IMR-90 (cell line): ENCODE measurements around the gene TTC9C. TPM values are rescaled to one million over a fixed set of nuclear protein-coding genes. Genes with fewer than 3 reads are reported as not detected.

Experiments
- ATAC-seq: fragments of 200-7000 bp; cut with Tn5 transposase; 2 replicates; pipeline ENCODE4 v1.9.1; 2020; ENCODE audit warnings: low read depth, mild to moderate bottlenecking, moderate library complexity
- BruUV-seq: library from RNA; stranded (reverse); fragments of 400-500 nt; replicated peaks from 2 replicates; lab custom pipeline; 2021; lab: Mats Ljungman, UMichigan
- CTCF ChIA-PET: fragments of 300-600 bp; formaldehyde crosslinking; extraction: SDS; loops from one replicate; lab custom pipeline; 2021; ENCODE audit warnings: antibody characterized with exemption; lab: Yijun Ruan, JAX
- POLR2A ChIA-PET: fragments of 300-600 bp; sonication (Branson Sonifier 250); formaldehyde crosslinking; loops from one replicate; lab custom pipeline; 2022; ENCODE audit warnings: antibody characterized with exemption; ENCODE audit not compliant: unreplicated experiment; lab: Charles Lee
- DNase-seq: peaks from one replicate; pipeline ENCODE4 v3.0.0; 2013
- H2AFZ ChIP-seq: replicated peaks from 2 replicates; pipeline ENCODE3; 2013; ENCODE audit warnings: low read length, mild to moderate bottlenecking; ENCODE audit not compliant: poor library complexity
- H2AK5ac ChIP-seq: 2 replicates; pipeline ENCODE4 v1.6.1; 2013; ENCODE audit warnings: low read depth, low read length, inconsistent platforms
- H2AK9ac ChIP-seq: replicated peaks from 2 replicates; pipeline ENCODE3; 2013; ENCODE audit warnings: mild to moderate bottlenecking, low read depth, low read length, moderate library complexity; ENCODE audit not compliant: poor library complexity
- H2BK120ac ChIP-seq: 2 replicates; pipeline ENCODE4 v1.6.1; 2013; ENCODE audit warnings: low read depth, low read length, inconsistent platforms
- H2BK15ac ChIP-seq: 3 replicates; pipeline ENCODE4 v1.6.1; 2013; ENCODE audit warnings: low read depth, low read length, inconsistent platforms
- H2BK20ac ChIP-seq: 2 replicates; pipeline ENCODE4 v1.6.1; 2013; ENCODE audit warnings: low read depth, mild to moderate bottlenecking, inconsistent platforms, low read length, moderate library complexity
- H2BK5ac ChIP-seq: 2 replicates; pipeline ENCODE4 v1.6.1; 2013; ENCODE audit warnings: mild to moderate bottlenecking, low read depth, low read length, inconsistent platforms; ENCODE audit not compliant: poor library complexity, severe bottlenecking
- H3K14ac ChIP-seq: replicated peaks from 2 replicates; pipeline ENCODE4 v1.6.1; 2013; ENCODE audit warnings: low read depth, low read length, inconsistent platforms
- H3K18ac ChIP-seq: 2 replicates; pipeline ENCODE4 v1.6.1; 2013; ENCODE audit warnings: low read depth, low read length, control low read depth
- H3K23ac ChIP-seq: 2 replicates; pipeline ENCODE4 v1.6.1; 2013; ENCODE audit warnings: low read depth, low read length, inconsistent platforms
- H3K27ac ChIP-seq: 2 replicates; pipeline ENCODE4 v1.5.1; 2013; ENCODE audit warnings: mild to moderate bottlenecking, control low read depth, low read length; ENCODE audit not compliant: insufficient read depth
- H3K27me3 ChIP-seq: 2 replicates; pipeline ENCODE4 v1.6.1; 2013; ENCODE audit warnings: low read length; ENCODE audit not compliant: control insufficient read depth, insufficient read depth
- H3K36me3 ChIP-seq: 2 replicates; pipeline ENCODE4 v1.6.1; 2013; ENCODE audit warnings: low read length, mixed read lengths; ENCODE audit not compliant: control insufficient read depth, insufficient read depth
- H3K4ac ChIP-seq: 2 replicates; pipeline ENCODE4 v1.6.1; 2013; ENCODE audit warnings: low read depth, low read length, inconsistent platforms
- H3K4me1 ChIP-seq: 2 replicates; pipeline ENCODE4 v1.6.1; 2013; ENCODE audit warnings: low read length, mixed read lengths; ENCODE audit not compliant: control insufficient read depth, insufficient read depth
- H3K4me2 ChIP-seq: 2 replicates; pipeline ENCODE4 v1.6.1; 2013; ENCODE audit warnings: low read depth, mild to moderate bottlenecking, control low read depth, low read length, moderate library complexity
- H3K4me3 ChIP-seq: 2 replicates; pipeline ENCODE4 v1.5.1; 2013; ENCODE audit warnings: low read depth, mild to moderate bottlenecking, control low read depth, low read length, moderate library complexity; ENCODE audit not compliant: insufficient read depth
- H3K56ac ChIP-seq: 2 replicates; pipeline ENCODE4 v1.6.1; 2013; ENCODE audit warnings: low read length, inconsistent platforms; ENCODE audit not compliant: insufficient read depth; ENCODE audit errors: extremely low read depth
- H3K79me1 ChIP-seq, 2 experiments: 2 replicates each; pipeline ENCODE4 v1.6.1; 2013; ENCODE audit warnings: low read length in 2 of 2, inconsistent platforms in 1 of 2, low read depth in 1 of 2
- H3K9ac ChIP-seq: 2 replicates; pipeline ENCODE4 v1.6.1; 2013; ENCODE audit warnings: low read depth, low read length, control low read depth
- H3K9me1 ChIP-seq: 2 replicates; pipeline ENCODE4 v1.6.1; 2013; ENCODE audit warnings: low read length, inconsistent platforms; ENCODE audit not compliant: insufficient read depth
- H3K9me3 ChIP-seq: 2 replicates; pipeline ENCODE4 v1.6.1; 2013; ENCODE audit warnings: low read length; ENCODE audit not compliant: control insufficient read depth, insufficient read depth
- H4K20me1 ChIP-seq: 2 replicates; pipeline ENCODE4 v1.6.1; 2013; ENCODE audit warnings: low read length, inconsistent platforms; ENCODE audit not compliant: insufficient read depth
- H4K5ac ChIP-seq: 2 replicates; pipeline ENCODE4 v1.6.1; 2013; ENCODE audit warnings: mild to moderate bottlenecking, low read depth, low read length, control low read depth
- H4K8ac ChIP-seq, 2 experiments: 2 replicates each; pipeline ENCODE4 v1.6.1; 2013; ENCODE audit warnings: low read depth in 2 of 2, low read length in 2 of 2, control low read depth in 1 of 2, inconsistent platforms in 1 of 2
- H4K91ac ChIP-seq: 2 replicates; pipeline ENCODE4 v1.6.1; 2013; ENCODE audit warnings: low read depth, low read length, inconsistent platforms; ENCODE audit not compliant: insufficient read depth
- BHLHE40 ChIP-seq: fragments of 150-350 bp; IDR thresholded peaks from 2 replicates; pipeline ENCODE4 v1.6.1; 2016; ENCODE audit warnings: mild to moderate bottlenecking, low read depth, low read length
- CEBPB ChIP-seq: IDR thresholded peaks from 2 replicates; pipeline ENCODE4 v1.6.1; 2012; ENCODE audit warnings: low read depth, low read length, improper control_type of control experiment
- CHD1 ChIP-seq: IDR thresholded peaks from 2 replicates; pipeline ENCODE4 v1.6.1; 2012; ENCODE audit warnings: low read depth, low read length, improper control_type of control experiment
- MAFK ChIP-seq: IDR thresholded peaks from 2 replicates; pipeline ENCODE4 v1.6.1; 2012; ENCODE audit warnings: low read depth, low read length, improper control_type of control experiment
- MAZ ChIP-seq: IDR thresholded peaks from 2 replicates; pipeline ENCODE4 v1.6.1; 2012; ENCODE audit warnings: low read depth, mild to moderate bottlenecking, low read length, improper control_type of control experiment, moderate library complexity, borderline replicate concordance
- MXI1 ChIP-seq: IDR thresholded peaks from 2 replicates; pipeline ENCODE4 v1.6.1; 2012; ENCODE audit warnings: low read depth, mild to moderate bottlenecking, low read length, moderate library complexity, borderline replicate concordance
- NFE2L2 ChIP-seq: fragments of 150-350 bp; IDR thresholded peaks from 2 replicates; pipeline ENCODE4 v1.6.1; 2016; ENCODE audit warnings: low read depth, mild to moderate bottlenecking, low read length
- POLR2A ChIP-seq: IDR thresholded peaks from 2 replicates; pipeline ENCODE4 v1.6.1; 2012; ENCODE audit warnings: mild to moderate bottlenecking, low read depth, low read length
- RAD21 ChIP-seq: IDR thresholded peaks from 2 replicates; pipeline ENCODE4 v1.6.1; 2012; ENCODE audit warnings: low read length, improper control_type of control experiment
- RCOR1 ChIP-seq: IDR thresholded peaks from 2 replicates; pipeline ENCODE4 v1.6.1; 2012; ENCODE audit warnings: mild to moderate bottlenecking, low read length, improper control_type of control experiment; ENCODE audit not compliant: insufficient replicate concordance
- WGBS, 2 experiments: methylation state at CpG; one replicate each; pipeline versions ENCODE4 v1.1.5 to v1.1.7; 2013; ENCODE audit warnings: missing lambda C conversion rate in 2 of 2; ENCODE audit not compliant: insufficient read length in 1 of 2; ENCODE audit errors: extremely low coverage in 2 of 2; 5-methylcytosine and 5-hydroxymethylcytosine counted together
- dilution Hi-C: fragments of 300-500 bp; cut with HindIII; formaldehyde crosslinking; loops from one replicate; pipeline ENCODE4 v1.14.3; 2018; ENCODE audit warnings: low sequenced_read_pairs; ENCODE audit not compliant: unreplicated experiment
- in situ Hi-C: fragments of 300-500 bp; cut with MboI; formaldehyde crosslinking; loops from 3 replicates; pipeline ENCODE4 v1.14.3; 2019; ENCODE audit warnings: low sequenced_read_pairs, inconsistent platforms, mixed read lengths
- intact Hi-C: fragments of 100-400 bp; cut with micrococcal nuclease; formaldehyde crosslinking; loops from 2 replicates; pipeline ENCODE4 v1.10.0; 2022
- polyA plus RNA-seq, 3 experiments: library from polyadenylated mRNA; depleted of rRNA; stranded (reverse); fragments of >200 nt; gene quantifications; 2 replicates each; pipeline ENCODE4 v1.2.3, GENCODE V29; 2012; ENCODE audit warnings: low replicate concordance in 1 of 3
- total RNA-seq: library from RNA; depleted of rRNA; stranded (reverse); fragments of >200 nt; gene quantifications from 2 replicates; pipeline ENCODE4 v1.2.3, GENCODE V29; 2012
- TF ChIP-seq, protein P1 (sequence below): fragments of 150-350 bp; IDR thresholded peaks from 2 replicates; pipeline ENCODE4 v1.6.1; 2017; ENCODE audit warnings: mild to moderate bottlenecking, antibody characterized with exemption, low read length, low read depth

Gene TTC9C
- total and polyA plus RNA-seq, 2 of the 4 experiments (the other 2 are of a cell fraction), result 32.9 to 37.1 TPM

DNA sequence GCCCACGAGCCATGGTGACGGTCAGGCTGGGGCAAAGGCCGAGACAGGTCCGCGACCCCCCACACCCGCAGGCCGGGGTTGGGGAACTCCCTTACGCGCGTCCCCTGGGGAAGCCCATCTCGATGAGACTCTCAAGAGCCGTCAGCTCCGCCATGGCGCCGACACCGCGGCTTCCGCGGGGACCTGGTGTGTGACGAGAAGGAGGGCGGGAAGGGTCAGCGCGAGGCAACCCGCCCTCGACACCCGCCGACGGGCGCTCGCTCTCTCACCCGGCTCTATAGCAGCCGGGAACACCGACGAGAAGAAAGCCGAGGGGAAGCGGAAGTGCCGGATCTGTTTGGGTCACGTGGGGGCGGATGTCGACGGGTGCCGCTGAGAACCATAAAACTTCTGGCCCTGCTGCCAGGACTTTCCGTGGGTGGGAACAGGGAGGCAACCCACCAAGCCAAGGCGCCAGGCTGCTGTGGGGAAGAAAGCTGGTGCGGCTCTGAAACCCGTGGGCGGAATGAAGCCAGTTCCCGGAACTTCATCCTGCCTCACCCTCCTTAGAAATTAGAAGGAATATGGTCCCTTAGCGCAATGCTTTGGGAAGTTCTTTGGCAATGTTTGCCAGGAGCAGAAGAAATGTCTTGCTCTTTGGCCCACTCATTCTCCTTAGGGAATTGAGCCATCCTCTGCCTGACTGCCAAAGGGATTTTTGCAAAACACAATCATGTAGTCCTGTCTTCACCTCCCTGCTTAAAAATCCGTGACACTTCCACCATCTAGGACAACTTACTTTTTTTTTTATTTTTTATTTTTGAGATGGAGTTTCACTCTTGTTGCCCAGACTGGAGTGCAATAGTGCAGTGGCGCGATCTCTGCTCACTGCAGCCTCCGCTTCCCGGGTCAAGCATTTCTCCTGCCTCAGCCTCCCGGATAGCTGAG lies 49.3 kb upstream of the TTC9C start, which contains the start of gene UBXN1:
Gene UBXN1 (minus strand): TSS at position 304 of the 927 bp plus-strand sequence. CDS start 150 bp downstream, at position 154.
- Histone ChIP-seq H3K56ac (peak within 1 kb of the TSS; percentile 86), H3K36me3 (peaks cover 15% of the 10 kb centered on the region), H3K4me2 (peak within 1 kb of the TSS; percentile 99), H3K18ac (peak within 1 kb of the TSS; percentile 87), H3K27ac (peak within 1 kb of the TSS; percentile 96), H3K4me3 (peak within 1 kb of the TSS; percentile 94), H3K14ac (peak within 1 kb of the TSS; percentile 90), H2BK15ac (peak within 1 kb of the TSS; percentile 83; the same call in 1 of the 3 replicates), H4K8ac (peak within 1 kb of the TSS; percentile 97 to 98), H2BK120ac (peak within 1 kb of the TSS; percentile 70), H3K9me1 (peaks cover 4% of the 10 kb centered on the region; the same call in 1 of the 2 replicates), H3K4me1 (peaks cover 8% of the 10 kb centered on the region), H2AK9ac (peak within 1 kb of the TSS; percentile 98), H3K27me3 (no peaks in the 10 kb centered on the region), H3K79me1 (peaks cover 5 to 24% of the 10 kb centered on the region in 2 experiments; a peak in 3 of 4 replicates), H4K5ac (peak within 1 kb of the TSS; percentile 99), H2AFZ (peak within 1 kb of the TSS; percentile 97), H3K9ac (peak within 1 kb of the TSS; percentile 96), H3K9me3 (no peaks in the 10 kb centered on the region), H2BK5ac (peak within 1 kb of the TSS; percentile 86), H4K91ac (peak within 1 kb of the TSS; percentile 92), H2AK5ac (peak within 1 kb of the TSS; percentile 76), H4K20me1 (no peaks in the 10 kb centered on the region), H2BK20ac (peak within 1 kb of the TSS; percentile 44), H3K4ac (peak within 1 kb of the TSS; percentile 85), H3K23ac (peak within 1 kb of the TSS; percentile 84)
- WGBS, 2 experiments, result 0% methylated on average over 1 of the region's 55 CpGs; no CpG with 5 or more reads in 1 of the 2 experiments
- dilution Hi-C loops (no loop called here), in situ Hi-C loops (no loop called here), intact Hi-C loops (loop anchor here (1.0 kb wide), 1 partner anchor 8 kb away; the partner anchor contains the start of gene UQCC3)
- no TSS peak for BruUV-seq
- TF ChIP-seq CEBPB (peak; percentile 13; the same call in 1 of the 2 replicates), NFE2L2 (no peak), CHD1 (no peak), MAZ (no peak), BHLHE40 (peak; percentile 55; the same call in 1 of the 2 replicates), RAD21 (no peak), POLR2A (peak; percentile 80), RCOR1 (no peak), MXI1 (no peak), MAFK (no peak)
- TF ChIP-seq, protein P1, sequence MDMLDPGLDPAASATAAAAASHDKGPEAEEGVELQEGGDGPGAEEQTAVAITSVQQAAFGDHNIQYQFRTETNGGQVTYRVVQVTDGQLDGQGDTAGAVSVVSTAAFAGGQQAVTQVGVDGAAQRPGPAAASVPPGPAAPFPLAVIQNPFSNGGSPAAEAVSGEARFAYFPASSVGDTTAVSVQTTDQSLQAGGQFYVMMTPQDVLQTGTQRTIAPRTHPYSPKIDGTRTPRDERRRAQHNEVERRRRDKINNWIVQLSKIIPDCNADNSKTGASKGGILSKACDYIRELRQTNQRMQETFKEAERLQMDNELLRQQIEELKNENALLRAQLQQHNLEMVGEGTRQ, result peak; percentile 98
- ATAC-seq (peak; percentile 73), DNase-seq (peak; percentile 83)
- ChIA-PET CTCF (interaction anchor here (0.7 to 1.4 kb wide), 2 partner anchors 10 to 85 kb away, joined by 3 to 5 read pairs; partner anchors contain the start of gene LRRN4CL), POLR2A (interaction anchor here (1.5 kb wide), 1 partner anchor 14 kb away, joined by 10 read pairs; the partner anchor contains the start of genes C11orf98 and CSKMT)
